Measurements from ENCODE around the gene MAPKAPK3. TPM values are rescaled to one million over a fixed set of nuclear protein-coding genes. Genes with fewer than 3 reads are reported as not detected.

Gene MAPKAPK3
- total and polyA plus RNA-seq, 2 donors (not counting 3 experiments of a cell fraction or from before 2014, with no cell fraction given): 21.3 to 30.5 TPM

- no peaks in the 10 kb centered on the region for H3K27me3 ChIP-seq (ENCODE audit: control insufficient read depth in 2 of 2, insufficient read depth in 2 of 2, low read length in 2 of 2)
- FAIRE-seq (peak; percentile 83), DNase-seq (ENCODE audit: low read depth, low spot score) (peak; percentile 84)
- CTCF ChIA-PET: interaction anchor here (1.0 to 1.5 kb wide), 5 partner anchors 25 to 1115 kb away, joined by 3 to 4 read pairs (median 3); partner anchors contain the start of genes CISH and DCAF1
- no peaks in the 10 kb centered on the region for H3K9me1 ChIP-seq (replicated peaks; ENCODE audit: control insufficient read depth, extremely low read depth, insufficient read depth, low read length)
- H4K20me1 ChIP-seq (replicated peaks; ENCODE audit: control insufficient read depth, extremely low read depth, insufficient read depth, low read length): no peaks in the 10 kb centered on the region
- H3K4me2 ChIP-seq (ENCODE audit: insufficient read depth, low read length): peak within 1 kb of the TSS; percentile 75
- H3K4me1 ChIP-seq (ENCODE audit: control insufficient read depth, extremely low read depth, insufficient read depth, low read length): peaks cover 10% of the 10 kb centered on the region
- H3K4me3 ChIP-seq (replicated peaks in 1 of 3; ENCODE audit: insufficient read depth in 1 of 3, low read depth in 1 of 3, low read length in 3 of 3): peak within 1 kb of the TSS; percentile 18 to 85 (median 40)
- H3K79me2 ChIP-seq (ENCODE audit: control insufficient read depth, insufficient read depth, low read length): no peaks in the 10 kb centered on the region
- no peak within 1 kb of the TSS for H3K27ac ChIP-seq (ENCODE audit: insufficient read depth, low read depth, low read length)
- intact Hi-C loops (cut with micrococcal nuclease): loop anchor here (2.0 kb wide), 1 partner anchor 817 kb away; the partner anchor contains the start of gene MANF
- TF ChIP-seq GATA2 (IDR thresholded peaks at IDR 0.05; ENCODE audit: insufficient read depth, insufficient read length, low read depth, low read length): no peak
- TF ChIP-seq MYC (IDR thresholded peaks at IDR 0.05; ENCODE audit: low read depth, low read length): no peak
- TF ChIP-seq FOS (IDR thresholded peaks at IDR 0.05; ENCODE audit: borderline replicate concordance, insufficient read depth, low read length): no peak
- TF ChIP-seq POLR2A (IDR thresholded peaks at IDR 0.05; ENCODE audit: low read depth, low read length): no peak
- TF ChIP-seq JUN (IDR thresholded peaks at IDR 0.05; ENCODE audit: borderline replicate concordance, insufficient read depth, insufficient read length, low read depth): no peak
- TF ChIP-seq CTCF (IDR thresholded peaks at IDR 0.05; ENCODE audit: extremely low read depth in 1 of 2, insufficient read depth in 1 of 2, low read depth in 1 of 2, low read length in 2 of 2): no peak
- no peak for TF ChIP-seq EZH2 (IDR thresholded peaks at IDR 0.05; ENCODE audit: borderline replicate concordance, low read depth, low read length, severe bottlenecking)
- no peak for TF ChIP-seq POLR2AphosphoS5 (IDR thresholded peaks at IDR 0.05; ENCODE audit: insufficient read depth, low read depth, low read length)
- no peak for TF ChIP-seq MAX (IDR thresholded peaks at IDR 0.05; ENCODE audit: insufficient read depth, insufficient read length)
- dilution Hi-C loops (cut with MboI; ENCODE audit: extremely low pct_ligation_motif_present, low sequenced_read_pairs): no loop called here
- no peak within 1 kb of the TSS for H3K9ac ChIP-seq (replicated peaks; ENCODE audit: extremely low read depth, insufficient read depth, low read length)
- no peaks in the 10 kb centered on the region for H3K9me3 ChIP-seq (replicated peaks; ENCODE audit: control insufficient read depth, insufficient read depth, low read length)
- peak within 1 kb of the TSS; percentile 97 for H2AFZ ChIP-seq (ENCODE audit: low read depth, low read length)
- no TSS peak for BruUV-seq (replicated peaks)
- H3K36me3 ChIP-seq (ENCODE audit: control insufficient read depth in 2 of 2, extremely low read depth in 1 of 2, insufficient read depth in 2 of 2, low read length in 2 of 2): no peaks in the 10 kb centered on the region
- POLR2A ChIA-PET: no interaction called here
Observed at GRCh38 chr3:50567386-50568167, 49.4 kb upstream of the MAPKAPK3 start, which contains the start of gene C3orf18. C3orf18 (minus strand) TSS chr3:50567747; CDS start chr3:50565699, 2,048 bp downstream.

Data from endothelial cell of umbilical vein (primary cell).